B cell (primary cell): ENCODE measurements around the gene CD6.

Experiments
- CTCF ChIP-seq: fragments of 200-600 bp; IDR thresholded peaks from one replicate; pipeline ENCODE4 v1.8.0; 2022; ENCODE audit warnings: antibody characterized with exemption, mild to moderate bottlenecking
- EZH2 ChIP-seq: IDR thresholded peaks from 2 replicates; pipeline ENCODE4 v1.6.1; 2012; ENCODE audit warnings: borderline replicate concordance, low read depth, mild to moderate bottlenecking, moderate library complexity, low read length; ENCODE audit not compliant: insufficient read depth, poor library complexity, severe bottlenecking

- TF ChIP-seq EZH2 (no peak), CTCF (no peak)
Observed at GRCh38 chr11:60934790-60935605, 36.5 kb upstream of the CD6 start.
